ENCODE results near the gene NKX3-2.

DNA sequence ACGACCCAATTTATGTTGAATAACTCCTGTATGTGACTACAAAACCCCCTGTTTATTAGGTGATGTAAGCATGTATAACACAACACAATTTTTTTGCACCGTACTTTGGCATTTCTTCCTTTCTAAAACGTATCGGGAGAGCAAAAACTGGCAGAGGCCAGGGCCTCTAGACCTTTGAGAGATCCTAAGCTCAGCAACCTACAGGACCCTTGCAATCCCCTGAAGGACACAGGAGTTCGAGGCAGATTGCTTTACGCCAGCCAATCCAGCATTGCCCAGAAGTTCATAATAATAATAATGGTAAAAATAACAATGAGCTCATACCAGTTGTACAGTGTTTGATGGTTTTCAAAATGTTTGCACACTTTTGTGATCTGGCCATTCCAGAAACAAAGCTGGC, 7.7 kb downstream of the NKX3-2 start:
- TF ChIP-seq, protein P1, sequence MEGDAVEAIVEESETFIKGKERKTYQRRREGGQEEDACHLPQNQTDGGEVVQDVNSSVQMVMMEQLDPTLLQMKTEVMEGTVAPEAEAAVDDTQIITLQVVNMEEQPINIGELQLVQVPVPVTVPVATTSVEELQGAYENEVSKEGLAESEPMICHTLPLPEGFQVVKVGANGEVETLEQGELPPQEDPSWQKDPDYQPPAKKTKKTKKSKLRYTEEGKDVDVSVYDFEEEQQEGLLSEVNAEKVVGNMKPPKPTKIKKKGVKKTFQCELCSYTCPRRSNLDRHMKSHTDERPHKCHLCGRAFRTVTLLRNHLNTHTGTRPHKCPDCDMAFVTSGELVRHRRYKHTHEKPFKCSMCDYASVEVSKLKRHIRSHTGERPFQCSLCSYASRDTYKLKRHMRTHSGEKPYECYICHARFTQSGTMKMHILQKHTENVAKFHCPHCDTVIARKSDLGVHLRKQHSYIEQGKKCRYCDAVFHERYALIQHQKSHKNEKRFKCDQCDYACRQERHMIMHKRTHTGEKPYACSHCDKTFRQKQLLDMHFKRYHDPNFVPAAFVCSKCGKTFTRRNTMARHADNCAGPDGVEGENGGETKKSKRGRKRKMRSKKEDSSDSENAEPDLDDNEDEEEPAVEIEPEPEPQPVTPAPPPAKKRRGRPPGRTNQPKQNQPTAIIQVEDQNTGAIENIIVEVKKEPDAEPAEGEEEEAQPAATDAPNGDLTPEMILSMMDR (IDR thresholded peaks at IDR 0.05; ENCODE audit: control extremely low read depth in 1 of 3, insufficient read depth in 1 of 3, low read depth in 1 of 3, low read length in 3 of 3) = no peak
- TF ChIP-seq ATF2 (IDR thresholded peaks at IDR 0.05; ENCODE audit: low read length) (no peak), NRF1 (IDR thresholded peaks at IDR 0.05; ENCODE audit: low read depth, low read length) (no peak), SP1 (IDR thresholded peaks at IDR 0.05; ENCODE audit: low read depth, low read length) (no peak), PHF8 (conservative IDR thresholded peaks at IDR 0.05; ENCODE audit: low read depth, low read length) (no peak), ATF3 (IDR thresholded peaks at IDR 0.05; ENCODE audit: insufficient read depth, low read depth, low read length) (no peak), POLR2A (IDR thresholded peaks at IDR 0.05; ENCODE audit: control extremely low read depth in 1 of 2, low read depth in 2 of 2, low read length in 2 of 2) (no peak), RFX5 (IDR thresholded peaks at IDR 0.05; ENCODE audit: borderline replicate concordance, low read depth, low read length) (no peak), POLR2AphosphoS5 (IDR thresholded peaks at IDR 0.05; ENCODE audit: low read depth, low read length) (no peak), EGR1 (IDR thresholded peaks at IDR 0.05; ENCODE audit: borderline replicate concordance, low read depth, low read length) (no peak)

Data from H1 (cell line).